Measurements from ENCODE around the gene RPS24.

Gene RPS24

GRCh38 chr10:78017856-78018255 is 15.8 kb upstream of the RPS24 start:
- Histone ChIP-seq H4K91ac (ENCODE audit: low read length) (no peak overlapping the region), H3K4me1 (ENCODE audit: control insufficient read depth, insufficient read depth, low read depth, low read length) (no peaks in the 10 kb centered on the region), H3K9me3 (ENCODE audit: control insufficient read depth, low read length) (no peaks in the 10 kb centered on the region), H2AFZ (ENCODE audit: low read depth, low read length) (no peak overlapping the region), H2BK120ac (ENCODE audit: low read depth, low read length) (no peak overlapping the region), H3K27ac (ENCODE audit: low read length, poor library complexity, severe bottlenecking) (no peak overlapping the region), H3K18ac (ENCODE audit: low read depth in 1 of 2, low read length in 2 of 2) (no peak overlapping the region), H2BK15ac (ENCODE audit: low read depth, poor library complexity, severe bottlenecking) (no peak overlapping the region), H3K36me3 (ENCODE audit: control insufficient read depth in 1 of 2, insufficient read depth in 2 of 2, low read depth in 1 of 2, low read length in 2 of 2) (peaks cover 63 to 98% of the 10 kb centered on the region in 2 experiments), H3K27me3 (ENCODE audit: control insufficient read depth in 1 of 2, insufficient read depth in 1 of 2, low read length in 2 of 2) (no peaks in the 10 kb centered on the region), H3K9ac (ENCODE audit: low read length) (no peak overlapping the region), H3K4me3 (ENCODE audit: insufficient read depth in 1 of 2, low read depth in 1 of 2, low read length in 2 of 2) (no peak overlapping the region), H3K14ac (ENCODE audit: low read length in 2 of 2) (no peak overlapping the region), H3K4ac (ENCODE audit: low read depth in 1 of 2, low read length in 2 of 2) (no peak overlapping the region), H3K23ac (ENCODE audit: low read length in 2 of 2) (no peak overlapping the region), H2BK5ac (ENCODE audit: low read depth, low read length, poor library complexity, severe bottlenecking) (no peak overlapping the region), H2BK12ac (ENCODE audit: low read length in 2 of 2) (no peak overlapping the region), H4K8ac (ENCODE audit: low read length) (no peak overlapping the region), H3K79me1 (replicated peaks; ENCODE audit: low read length, poor library complexity, severe bottlenecking) (peaks cover 14% of the 10 kb centered on the region), H3K4me2 (ENCODE audit: low read length, poor library complexity, severe bottlenecking) (no peak overlapping the region), H2AK5ac (ENCODE audit: low read length, severe bottlenecking) (no peak overlapping the region)
- WGBS: 89% methylated on average over 4 of the region's 5 CpGs
- no peak for DNase-seq

DNA sequence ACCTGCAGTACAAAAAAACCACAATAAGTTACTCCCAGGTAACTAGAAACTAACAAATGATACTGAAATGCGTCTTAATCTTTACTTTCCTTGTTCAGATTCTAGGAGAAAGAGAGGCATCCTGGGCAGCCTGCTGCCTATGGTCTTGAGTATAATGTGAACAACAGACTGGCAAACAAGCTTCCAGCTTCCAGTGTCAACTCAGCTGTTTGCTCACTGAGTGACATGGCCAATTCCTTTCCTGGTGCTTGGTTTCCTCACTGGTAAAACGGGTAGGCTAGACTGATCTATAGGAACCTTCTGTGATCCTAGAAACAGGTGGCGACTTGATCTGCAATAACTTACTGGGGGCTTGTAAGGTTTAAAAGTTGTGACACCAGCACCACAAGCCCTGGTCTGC is 14.4 kb upstream of the RPS24 start:
- Histone ChIP-seq H3K23ac (ENCODE audit: low read length in 2 of 2) (no peak overlapping the region), H2BK120ac (ENCODE audit: low read depth, low read length) (no peak overlapping the region), H3K4me2 (ENCODE audit: low read length, poor library complexity, severe bottlenecking) (no peak overlapping the region), H3K9ac (ENCODE audit: low read length) (no peak overlapping the region), H3K9me3 (ENCODE audit: control insufficient read depth, low read length) (no peaks in the 10 kb centered on the region), H2BK12ac (ENCODE audit: low read length in 2 of 2) (no peak overlapping the region), H3K14ac (ENCODE audit: low read length in 2 of 2) (no peak overlapping the region), H3K4me3 (ENCODE audit: insufficient read depth in 1 of 2, low read depth in 1 of 2, low read length in 2 of 2) (no peak overlapping the region), H2AK5ac (ENCODE audit: low read length, severe bottlenecking) (no peak overlapping the region), H3K27ac (ENCODE audit: low read length, poor library complexity, severe bottlenecking) (no peak overlapping the region), H3K79me1 (replicated peaks; ENCODE audit: low read length, poor library complexity, severe bottlenecking) (peaks cover 22% of the 10 kb centered on the region), H3K27me3 (ENCODE audit: control insufficient read depth in 1 of 2, insufficient read depth in 1 of 2, low read length in 2 of 2) (no peaks in the 10 kb centered on the region), H2AFZ (ENCODE audit: low read depth, low read length) (no peak overlapping the region), H3K36me3 (ENCODE audit: control insufficient read depth in 1 of 2, insufficient read depth in 2 of 2, low read depth in 1 of 2, low read length in 2 of 2) (peaks cover 76 to 98% of the 10 kb centered on the region in 2 experiments), H3K4ac (ENCODE audit: low read depth in 1 of 2, low read length in 2 of 2) (no peak overlapping the region), H2BK15ac (ENCODE audit: low read depth, poor library complexity, severe bottlenecking) (no peak overlapping the region), H3K4me1 (ENCODE audit: control insufficient read depth, insufficient read depth, low read depth, low read length) (no peaks in the 10 kb centered on the region), H4K91ac (ENCODE audit: low read length) (no peak overlapping the region), H4K8ac (ENCODE audit: low read length) (no peak overlapping the region), H3K18ac (ENCODE audit: low read depth in 1 of 2, low read length in 2 of 2) (no peak overlapping the region), H2BK5ac (ENCODE audit: low read depth, low read length, poor library complexity, severe bottlenecking) (no peak overlapping the region)
- 94% methylated on average over 3 of the region's 3 CpGs for WGBS
- DNase-seq: no peak

GRCh38 chr10:78021201-78021600 is 12.5 kb upstream of the RPS24 start:
- H3K18ac ChIP-seq (ENCODE audit: low read depth in 1 of 2, low read length in 2 of 2): no peak overlapping the region
- H3K4ac ChIP-seq (ENCODE audit: low read depth in 1 of 2, low read length in 2 of 2): no peak overlapping the region
- H2BK5ac ChIP-seq (ENCODE audit: low read depth, low read length, poor library complexity, severe bottlenecking): no peak overlapping the region
- H2BK15ac ChIP-seq (ENCODE audit: low read depth, poor library complexity, severe bottlenecking): no peak overlapping the region
- no peak overlapping the region for H4K91ac ChIP-seq (ENCODE audit: low read length)
- no peak overlapping the region for H3K9ac ChIP-seq (ENCODE audit: low read length)
- H2BK120ac ChIP-seq (ENCODE audit: low read depth, low read length): no peak overlapping the region
- peaks cover 26% of the 10 kb centered on the region for H3K79me1 ChIP-seq (replicated peaks; ENCODE audit: low read length, poor library complexity, severe bottlenecking)
- H3K9me3 ChIP-seq (ENCODE audit: control insufficient read depth, low read length): no peaks in the 10 kb centered on the region
- no peak overlapping the region for H3K27ac ChIP-seq (ENCODE audit: low read length, poor library complexity, severe bottlenecking)
- no peak overlapping the region for H4K8ac ChIP-seq (ENCODE audit: low read length)
- no peak overlapping the region for H3K14ac ChIP-seq (ENCODE audit: low read length in 2 of 2)
- WGBS: 100% methylated on average over 1 of the region's 2 CpGs
- no peaks in the 10 kb centered on the region for H3K27me3 ChIP-seq (ENCODE audit: control insufficient read depth in 1 of 2, insufficient read depth in 1 of 2, low read length in 2 of 2)
- H3K4me1 ChIP-seq (ENCODE audit: control insufficient read depth, insufficient read depth, low read depth, low read length): peaks cover 2% of the 10 kb centered on the region
- H3K36me3 ChIP-seq (ENCODE audit: control insufficient read depth in 1 of 2, insufficient read depth in 2 of 2, low read depth in 1 of 2, low read length in 2 of 2): peaks cover 76 to 97% of the 10 kb centered on the region in 2 experiments
- DNase-seq: no peak
- H2BK12ac ChIP-seq (ENCODE audit: low read length in 2 of 2): no peak overlapping the region
- no peak overlapping the region for H2AK5ac ChIP-seq (ENCODE audit: low read length, severe bottlenecking)
- H3K4me3 ChIP-seq (ENCODE audit: insufficient read depth in 1 of 2, low read depth in 1 of 2, low read length in 2 of 2): no peak overlapping the region
- no peak overlapping the region for H2AFZ ChIP-seq (ENCODE audit: low read depth, low read length)
- H3K23ac ChIP-seq (ENCODE audit: low read length in 2 of 2): no peak overlapping the region
- H3K4me2 ChIP-seq (ENCODE audit: low read length, poor library complexity, severe bottlenecking): no peak overlapping the region

- H4K8ac ChIP-seq (ENCODE audit: low read length): no peak overlapping the region
- WGBS: 74% methylated on average over 3 of the region's 3 CpGs
- H2BK15ac ChIP-seq (ENCODE audit: low read depth, poor library complexity, severe bottlenecking): no peak overlapping the region
- H4K91ac ChIP-seq (ENCODE audit: low read length): no peak overlapping the region
- H3K9ac ChIP-seq (ENCODE audit: low read length): no peak overlapping the region
- no peak overlapping the region for H2BK120ac ChIP-seq (ENCODE audit: low read depth, low read length)
- H2BK5ac ChIP-seq (ENCODE audit: low read depth, low read length, poor library complexity, severe bottlenecking): no peak overlapping the region
- no peak for DNase-seq
- H3K4ac ChIP-seq (ENCODE audit: low read depth in 1 of 2, low read length in 2 of 2): no peak overlapping the region
- no peak overlapping the region for H2BK12ac ChIP-seq (ENCODE audit: low read length in 2 of 2)
- H3K4me3 ChIP-seq (ENCODE audit: insufficient read depth in 1 of 2, low read depth in 1 of 2, low read length in 2 of 2): no peak overlapping the region
- H3K27ac ChIP-seq (ENCODE audit: low read length, poor library complexity, severe bottlenecking): no peak overlapping the region
- peaks cover 53 to 81% of the 10 kb centered on the region in 2 experiments for H3K36me3 ChIP-seq (ENCODE audit: control insufficient read depth in 1 of 2, insufficient read depth in 2 of 2, low read depth in 1 of 2, low read length in 2 of 2)
- no peak overlapping the region for H3K18ac ChIP-seq (ENCODE audit: low read depth in 1 of 2, low read length in 2 of 2)
- H3K23ac ChIP-seq (ENCODE audit: low read length in 2 of 2): no peak overlapping the region
- no peaks in the 10 kb centered on the region for H3K9me3 ChIP-seq (ENCODE audit: control insufficient read depth, low read length)
- peaks cover 35% of the 10 kb centered on the region for H3K79me1 ChIP-seq (replicated peaks; ENCODE audit: low read length, poor library complexity, severe bottlenecking)
- H3K14ac ChIP-seq (ENCODE audit: low read length in 2 of 2): no peak overlapping the region
- H3K27me3 ChIP-seq (ENCODE audit: control insufficient read depth in 1 of 2, insufficient read depth in 1 of 2, low read length in 2 of 2): no peaks in the 10 kb centered on the region
- H3K4me2 ChIP-seq (ENCODE audit: low read length, poor library complexity, severe bottlenecking): no peak overlapping the region
- H3K4me1 ChIP-seq (ENCODE audit: control insufficient read depth, insufficient read depth, low read depth, low read length): peaks cover 10% of the 10 kb centered on the region
- no peak overlapping the region for H2AFZ ChIP-seq (ENCODE audit: low read depth, low read length)
- H2AK5ac ChIP-seq (ENCODE audit: low read length, severe bottlenecking): no peak overlapping the region
Observed at GRCh38 chr10:78023741-78024140, 9.9 kb upstream of the RPS24 start.

Data from mesenchymal stem cell (in vitro differentiated cells and primary cell).